ENCODE measurements around the gene TIFAB. TPM values are rescaled to one million over a fixed set of nuclear protein-coding genes. Genes with fewer than 3 reads are reported as not detected.

The TIFAB gene
- total and polyA plus RNA-seq, 3 donors from 2014 or later = 0.06 to 1.1 (median 0.16) TPM

DNA sequence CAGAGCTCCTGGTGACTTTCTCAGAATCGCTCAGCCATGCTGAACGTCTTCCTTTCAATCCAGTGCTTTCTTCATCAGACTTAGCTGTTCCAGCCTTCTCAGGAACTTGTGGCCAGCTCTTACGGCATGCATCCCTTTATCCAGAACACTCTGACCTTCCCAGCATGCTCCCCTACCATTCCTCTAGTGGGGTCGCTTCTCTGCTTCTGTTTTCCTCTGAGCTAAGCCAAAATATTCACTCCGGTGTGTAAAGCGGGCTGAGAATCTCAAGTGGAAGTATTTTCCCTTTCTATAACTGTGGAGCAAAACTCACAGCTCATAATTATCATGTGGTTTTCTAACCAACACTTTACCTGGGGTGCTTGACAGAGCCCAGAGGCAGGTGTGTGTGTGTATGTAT lies 11.2 kb downstream of the TIFAB start:
- TF ChIP-seq POLR2A (IDR thresholded peaks at IDR 0.05) = no peak
- TF ChIP-seq, protein P1, sequence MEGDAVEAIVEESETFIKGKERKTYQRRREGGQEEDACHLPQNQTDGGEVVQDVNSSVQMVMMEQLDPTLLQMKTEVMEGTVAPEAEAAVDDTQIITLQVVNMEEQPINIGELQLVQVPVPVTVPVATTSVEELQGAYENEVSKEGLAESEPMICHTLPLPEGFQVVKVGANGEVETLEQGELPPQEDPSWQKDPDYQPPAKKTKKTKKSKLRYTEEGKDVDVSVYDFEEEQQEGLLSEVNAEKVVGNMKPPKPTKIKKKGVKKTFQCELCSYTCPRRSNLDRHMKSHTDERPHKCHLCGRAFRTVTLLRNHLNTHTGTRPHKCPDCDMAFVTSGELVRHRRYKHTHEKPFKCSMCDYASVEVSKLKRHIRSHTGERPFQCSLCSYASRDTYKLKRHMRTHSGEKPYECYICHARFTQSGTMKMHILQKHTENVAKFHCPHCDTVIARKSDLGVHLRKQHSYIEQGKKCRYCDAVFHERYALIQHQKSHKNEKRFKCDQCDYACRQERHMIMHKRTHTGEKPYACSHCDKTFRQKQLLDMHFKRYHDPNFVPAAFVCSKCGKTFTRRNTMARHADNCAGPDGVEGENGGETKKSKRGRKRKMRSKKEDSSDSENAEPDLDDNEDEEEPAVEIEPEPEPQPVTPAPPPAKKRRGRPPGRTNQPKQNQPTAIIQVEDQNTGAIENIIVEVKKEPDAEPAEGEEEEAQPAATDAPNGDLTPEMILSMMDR (IDR thresholded peaks at IDR 0.05) = no peak
- no peaks in the 10 kb centered on the region for H3K36me3 ChIP-seq (ENCODE audit: low read depth, missing control alignments)
- 41 to 58% methylated on average over 6 of the region's 6 CpGs for WGBS, 2 donors
- intact Hi-C loops (cut with DNase I; ENCODE audit: low total_unique reads) = no loop called here
- H3K4me3 ChIP-seq = no peak overlapping the region
- H3K9me3 ChIP-seq = no peaks in the 10 kb centered on the region
- peaks cover 26% of the 10 kb centered on the region for H3K4me1 ChIP-seq
- no peak for DNase-seq
- no peaks in the 10 kb centered on the region for H3K27me3 ChIP-seq
- peak overlapping the region in 1 of 2 donors; percentile 58 for H3K27ac ChIP-seq

DNA sequence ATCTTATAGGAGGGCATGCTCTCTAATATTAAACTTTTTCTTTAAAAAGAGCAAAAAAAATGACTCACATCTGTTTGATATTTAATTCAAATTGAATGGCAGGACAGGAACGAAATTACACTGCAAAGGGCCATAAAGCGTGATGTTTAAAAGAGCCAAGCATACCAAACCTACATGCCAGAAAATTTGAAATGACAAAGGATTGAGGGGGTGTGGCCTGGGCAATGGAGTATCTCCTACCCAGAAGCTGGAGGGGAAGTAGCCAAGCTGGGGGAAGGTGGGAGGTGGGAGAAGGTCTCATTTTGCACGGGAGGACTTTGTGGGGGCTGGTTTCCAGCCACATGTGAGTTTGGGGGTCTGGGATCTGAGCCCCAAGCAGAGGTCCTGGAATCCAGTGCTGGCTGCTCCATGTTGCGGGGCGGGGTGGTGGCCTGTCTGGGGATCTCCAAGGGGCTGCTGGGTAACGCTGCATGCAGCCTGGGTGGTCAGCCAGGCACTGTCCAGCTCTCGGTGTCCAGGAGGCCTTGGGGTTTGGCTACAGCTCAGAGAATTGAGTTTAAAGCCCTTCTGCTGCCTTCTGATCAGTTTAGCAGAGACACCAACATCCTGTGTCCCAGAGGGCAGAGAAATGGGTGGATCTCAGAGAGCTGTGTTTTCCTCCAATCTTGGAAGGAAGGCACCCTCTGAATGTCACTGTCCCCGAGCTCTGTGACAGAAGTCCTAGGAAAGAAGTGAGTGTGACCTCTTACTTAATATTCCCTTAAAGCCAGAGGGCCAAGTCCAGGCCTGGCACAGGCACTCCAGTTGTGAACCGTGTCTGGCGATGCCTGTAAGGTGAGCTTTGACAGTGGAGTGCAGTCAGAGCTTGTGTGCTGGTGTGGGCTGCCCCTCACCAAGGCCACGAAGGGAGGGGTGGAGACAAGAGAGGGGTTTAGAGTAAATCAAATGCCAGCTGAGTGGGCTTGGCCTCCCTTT lies 12.6 kb downstream of the TIFAB start:
- no peaks in the 10 kb centered on the region for H3K9me3 ChIP-seq
- peak; percentile 44 for DNase-seq
- H3K4me3 ChIP-seq = no peak overlapping the region
- TF ChIP-seq, protein P1 (IDR thresholded peaks at IDR 0.05) = no peak
- TF ChIP-seq POLR2A (IDR thresholded peaks at IDR 0.05) = no peak
- peaks cover 26% of the 10 kb centered on the region for H3K4me1 ChIP-seq
- H3K27ac ChIP-seq = peak overlapping the region in 1 of 2 donors; percentile 58
- WGBS, 2 donors = 47 to 65% methylated on average over 9 to 11 of the region's 11 CpGs
- intact Hi-C loops (cut with DNase I; ENCODE audit: low total_unique reads) = no loop called here
- H3K36me3 ChIP-seq (ENCODE audit: low read depth, missing control alignments) = no peaks in the 10 kb centered on the region
- H3K27me3 ChIP-seq = no peaks in the 10 kb centered on the region

GRCh38 chr5:135438636-135439221 lies 13.4 kb downstream of the TIFAB start:
- Histone ChIP-seq H3K36me3 (ENCODE audit: low read depth, missing control alignments) (no peaks in the 10 kb centered on the region), H3K4me1 (peaks cover 26% of the 10 kb centered on the region), H3K4me3 (no peak overlapping the region), H3K9me3 (no peaks in the 10 kb centered on the region), H3K27ac (no peak overlapping the region), H3K27me3 (no peaks in the 10 kb centered on the region)
- WGBS, 2 donors = 62 to 68% methylated on average over 9 to 10 of the region's 10 CpGs
- TF ChIP-seq, protein P1 (IDR thresholded peaks at IDR 0.05) = no peak
- no peak for TF ChIP-seq POLR2A (IDR thresholded peaks at IDR 0.05)
- intact Hi-C loops (cut with DNase I; ENCODE audit: low total_unique reads) = no loop called here
- DNase-seq = no peak

DNA sequence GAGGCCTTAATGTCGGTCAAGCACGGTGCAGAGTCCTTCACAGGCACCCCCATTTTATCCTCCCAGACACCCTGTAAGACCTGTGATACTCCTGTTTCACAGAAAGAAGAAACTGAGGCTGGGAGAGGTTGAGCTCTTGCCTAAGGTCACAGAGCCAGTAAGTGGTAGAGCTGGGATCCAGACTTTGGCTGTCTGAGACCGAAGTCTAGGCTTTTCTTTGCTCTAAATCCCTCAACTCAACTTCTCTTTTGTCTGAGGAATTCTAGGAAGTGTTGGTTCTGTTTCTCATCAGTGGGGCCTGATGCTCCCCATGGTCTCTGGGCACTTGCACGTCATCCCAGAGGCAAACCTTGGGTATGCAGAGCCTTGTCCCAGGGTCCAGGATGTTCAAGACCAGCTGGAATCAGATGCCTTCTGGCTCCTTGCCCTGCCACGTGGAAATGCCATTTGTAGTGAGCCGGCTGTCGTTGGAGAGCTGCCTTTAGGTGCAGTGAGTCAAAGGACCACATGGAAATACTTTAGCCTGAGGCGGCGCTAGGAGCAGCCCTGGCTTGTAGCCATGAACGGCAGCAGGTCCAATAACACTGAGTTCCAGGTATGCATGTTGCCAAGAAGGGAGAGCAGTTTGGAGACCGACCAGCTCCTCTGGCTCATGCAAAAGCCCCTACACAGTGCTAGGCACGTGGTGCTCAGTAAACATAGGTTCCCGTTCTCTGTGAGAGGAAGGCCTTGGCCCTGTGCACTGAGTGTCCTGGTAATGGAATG lies 14.2 kb downstream of the TIFAB start:
- 43 to 56% methylated on average over 7 to 13 of the region's 13 CpGs for WGBS, 2 donors
- DNase-seq = peak; percentile 54
- H3K9me3 ChIP-seq = no peaks in the 10 kb centered on the region
- peaks cover 26% of the 10 kb centered on the region for H3K4me1 ChIP-seq
- H3K4me3 ChIP-seq = no peak overlapping the region
- TF ChIP-seq, protein P1 (IDR thresholded peaks at IDR 0.05) = no peak
- TF ChIP-seq POLR2A (IDR thresholded peaks at IDR 0.05) = no peak
- H3K27ac ChIP-seq = peak overlapping the region in 1 of 2 donors; percentile 19
- intact Hi-C loops (cut with DNase I; ENCODE audit: low total_unique reads) = no loop called here
- no peaks in the 10 kb centered on the region for H3K36me3 ChIP-seq (ENCODE audit: low read depth, missing control alignments)
- H3K27me3 ChIP-seq = no peaks in the 10 kb centered on the region
